ENCODE measurements around the gene SOWAHA.

The SOWAHA gene

DNA sequence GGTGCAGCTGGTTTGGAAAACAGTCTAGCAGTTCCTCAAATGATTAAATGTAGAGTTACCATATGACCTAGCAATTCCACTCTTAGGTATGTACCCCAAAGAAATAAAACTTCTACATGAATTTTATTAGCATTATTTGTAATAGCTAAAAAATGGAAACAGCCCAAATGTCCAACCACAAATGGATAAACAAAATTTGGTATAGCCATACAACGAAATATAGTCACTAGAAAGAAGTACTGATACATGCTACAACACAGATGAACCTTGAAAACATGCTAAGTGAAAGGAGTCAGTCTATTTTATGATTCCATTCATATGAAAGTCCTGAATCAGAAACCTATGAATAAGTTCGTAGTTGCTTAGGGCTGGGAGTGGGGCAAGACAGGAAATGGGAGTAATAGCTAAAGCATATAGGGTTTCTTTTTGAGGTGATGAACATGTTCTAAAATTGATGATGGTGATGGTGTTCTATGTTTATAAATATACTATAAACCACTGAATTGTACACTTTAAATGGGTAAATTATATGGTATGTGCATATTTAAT, 46.9 kb downstream of the SOWAHA start:
- DNase-seq: no peak

DNA sequence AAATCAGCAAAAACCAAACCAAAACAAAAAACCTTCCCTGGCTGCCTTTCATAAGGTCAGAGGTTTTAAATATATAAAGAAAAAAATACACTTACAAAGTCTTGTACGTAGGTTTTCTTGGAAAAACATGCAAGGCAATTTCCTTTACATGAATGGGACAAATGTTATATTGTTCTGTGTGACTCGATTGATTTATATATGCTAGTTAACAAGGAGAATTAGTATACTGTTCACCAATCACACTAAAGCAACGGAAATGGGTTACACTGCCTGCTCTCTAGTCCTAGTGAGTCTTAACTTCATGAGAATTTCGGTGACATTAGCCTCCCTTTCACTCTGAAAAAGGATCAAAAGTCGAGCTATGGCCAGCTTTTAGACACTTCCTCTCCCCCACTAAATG, 47.6 kb downstream of the SOWAHA start:
- no peak for DNase-seq

DNA sequence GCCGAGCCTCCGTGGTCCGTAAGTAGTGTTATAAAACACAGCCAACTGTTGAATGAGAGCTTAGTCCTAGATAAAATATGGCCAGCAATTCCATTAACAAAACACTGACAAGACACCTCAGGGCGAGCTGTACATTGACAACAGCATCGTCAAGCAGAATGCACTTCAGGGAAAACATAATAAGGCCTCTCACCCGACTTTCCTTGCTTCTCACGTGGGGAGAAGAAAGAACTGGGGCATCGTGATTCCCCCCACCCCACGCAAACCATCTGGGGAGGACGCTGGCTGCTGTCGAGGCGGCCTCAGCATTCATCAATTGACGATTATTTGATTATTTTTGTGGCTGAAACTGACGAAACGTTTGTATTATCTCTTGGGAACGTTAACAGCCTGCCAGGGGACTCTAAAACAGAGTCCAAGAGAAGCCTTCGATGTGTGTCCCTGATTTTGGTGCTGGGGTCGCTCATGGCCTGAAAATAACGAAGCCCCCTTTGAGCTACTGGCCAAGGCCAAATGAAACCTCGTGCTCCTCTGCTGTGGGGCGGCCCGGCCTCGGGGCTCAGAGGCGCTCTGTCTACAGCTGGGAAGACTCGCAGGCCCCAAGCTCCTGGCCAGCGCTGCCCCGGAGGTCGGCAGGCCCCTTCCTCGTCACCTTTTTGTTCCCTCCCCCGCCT, 52.7 kb downstream of the SOWAHA start:
- no peak for DNase-seq
